Iris pigment epithelial cell (primary cell): ENCODE data around the gene SULT1C2.
"Not testable (repeated sequence)": the region's sequence is repeated elsewhere in the genome, so short reads cannot be mapped to it uniquely, and the experiment has no call there.

ENCODE experiments used
- DNase-seq: peaks from one replicate; pipeline ENCODE4 v3.0.0-alpha.2; 2011; ENCODE audit warnings: low read depth

The SULT1C2 gene

GRCh38 chr2:108354136-108354535 is 65.4 kb downstream of the SULT1C2 start:
- peak; percentile 26 for DNase-seq

- DNase-seq, result no peak
Observed at GRCh38 chr2:108355906-108356734, 67.4 kb downstream of the SULT1C2 start.

- DNase-seq, result not testable (repeated sequence)
Observed at GRCh38 chr2:108359336-108359735, 70.6 kb downstream of the SULT1C2 start.
